Measurements from ENCODE around the gene SPATA6. TPM values are rescaled to one million over a fixed set of nuclear protein-coding genes. Genes with fewer than 3 reads are reported as not detected.

SPATA6 gene
- total and polyA plus RNA-seq, 2 donors (not counting 3 experiments of a cell fraction or from before 2014, with no cell fraction given): 0.79 to 4.9 TPM

DNA sequence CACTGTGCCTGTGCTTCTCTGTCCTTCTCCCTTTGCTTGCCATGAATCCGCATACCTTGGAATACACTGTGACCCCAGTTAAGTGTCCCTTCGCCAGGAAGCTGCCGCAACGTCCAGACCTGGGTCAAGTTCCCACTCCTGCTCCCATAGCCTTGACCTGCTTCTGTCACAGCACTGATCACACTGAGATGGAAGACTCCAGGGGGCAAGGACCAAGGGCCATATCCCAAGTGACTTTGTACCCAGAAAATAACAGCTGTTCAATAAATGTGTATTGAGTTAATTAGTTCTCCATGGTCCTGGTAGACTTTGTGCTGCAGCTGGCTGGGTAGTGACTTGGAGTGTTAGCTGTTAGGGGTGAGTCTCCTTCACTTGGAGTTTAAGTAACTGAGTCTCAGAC, 223.6 kb downstream of the SPATA6 start:
- intact Hi-C loops (cut with micrococcal nuclease) (no loop called here), dilution Hi-C loops (cut with MboI; ENCODE audit: extremely low pct_ligation_motif_present, low sequenced_read_pairs) (no loop called here)
- no peaks in the 10 kb centered on the region for H4K20me1 ChIP-seq (replicated peaks; ENCODE audit: control insufficient read depth, extremely low read depth, insufficient read depth, low read length)
- no peak overlapping the region for H2AFZ ChIP-seq (ENCODE audit: low read depth, low read length)
- no peak overlapping the region for H3K9ac ChIP-seq (replicated peaks; ENCODE audit: extremely low read depth, insufficient read depth, low read length)
- POLR2A ChIA-PET: no interaction called here
- CTCF ChIA-PET: no interaction called here
- no peak overlapping the region for H3K4me3 ChIP-seq (replicated peaks in 1 of 3; ENCODE audit: insufficient read depth in 1 of 3, low read depth in 1 of 3, low read length in 3 of 3)
- TF ChIP-seq POLR2A (IDR thresholded peaks at IDR 0.05; ENCODE audit: low read depth, low read length) (no peak), POLR2AphosphoS5 (IDR thresholded peaks at IDR 0.05; ENCODE audit: insufficient read depth, low read depth, low read length) (no peak), JUN (IDR thresholded peaks at IDR 0.05; ENCODE audit: borderline replicate concordance, insufficient read depth, insufficient read length, low read depth) (no peak), EZH2 (IDR thresholded peaks at IDR 0.05; ENCODE audit: borderline replicate concordance, low read depth, low read length, severe bottlenecking) (no peak), CTCF (IDR thresholded peaks at IDR 0.05; ENCODE audit: extremely low read depth in 1 of 2, insufficient read depth in 1 of 2, low read depth in 1 of 2, low read length in 2 of 2) (no peak), FOS (IDR thresholded peaks at IDR 0.05; ENCODE audit: borderline replicate concordance, insufficient read depth, low read length) (no peak), GATA2 (IDR thresholded peaks at IDR 0.05; ENCODE audit: insufficient read depth, insufficient read length, low read depth, low read length) (no peak), MYC (IDR thresholded peaks at IDR 0.05; ENCODE audit: low read depth, low read length) (no peak)
- TF ChIP-seq, protein P1, sequence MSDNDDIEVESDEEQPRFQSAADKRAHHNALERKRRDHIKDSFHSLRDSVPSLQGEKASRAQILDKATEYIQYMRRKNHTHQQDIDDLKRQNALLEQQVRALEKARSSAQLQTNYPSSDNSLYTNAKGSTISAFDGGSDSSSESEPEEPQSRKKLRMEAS (IDR thresholded peaks at IDR 0.05; ENCODE audit: insufficient read depth, insufficient read length): no peak
- no peaks in the 10 kb centered on the region for H3K4me1 ChIP-seq (ENCODE audit: control insufficient read depth, extremely low read depth, insufficient read depth, low read length)
- DNase-seq (ENCODE audit: low read depth, low spot score) (no peak), FAIRE-seq (no peak)
- H3K27me3 ChIP-seq (ENCODE audit: control insufficient read depth in 2 of 2, insufficient read depth in 2 of 2, low read length in 2 of 2): no peaks in the 10 kb centered on the region
- no peaks in the 10 kb centered on the region for H3K9me3 ChIP-seq (replicated peaks; ENCODE audit: control insufficient read depth, insufficient read depth, low read length)
- no TSS peak for BruUV-seq (replicated peaks)
- no peaks in the 10 kb centered on the region for H3K9me1 ChIP-seq (replicated peaks; ENCODE audit: control insufficient read depth, extremely low read depth, insufficient read depth, low read length)
- H3K27ac ChIP-seq (ENCODE audit: insufficient read depth, low read depth, low read length): no peak overlapping the region
- H3K36me3 ChIP-seq (ENCODE audit: control insufficient read depth in 2 of 2, extremely low read depth in 1 of 2, insufficient read depth in 2 of 2, low read length in 2 of 2): no peaks in the 10 kb centered on the region
- H3K79me2 ChIP-seq (ENCODE audit: control insufficient read depth, insufficient read depth, low read length): no peaks in the 10 kb centered on the region
- no peak overlapping the region for H3K4me2 ChIP-seq (ENCODE audit: insufficient read depth, low read length)
